H9 (cell line): Measurements from ENCODE around the gene VIPR2. TPM values are rescaled to one million over a fixed set of nuclear protein-coding genes. Genes with fewer than 3 reads are reported as not detected.

ENCODE experiments used
- DNase-seq: peaks from one replicate; pipeline ENCODE4 v3.0.0-alpha.2; 2017
- H2AFZ ChIP-seq: one replicate; pipeline ENCODE4 v1.6.1; 2013; ENCODE audit warnings: mild to moderate bottlenecking, low read length, control low read depth, moderate library complexity
- H2AK5ac ChIP-seq: 2 replicates; pipeline ENCODE4 v1.6.1; 2013; ENCODE audit warnings: low read length, control low read depth, mixed read lengths; ENCODE audit not compliant: insufficient read length
- H2BK120ac ChIP-seq: one replicate; pipeline ENCODE4 v1.6.1; 2013; ENCODE audit warnings: low read depth, mild to moderate bottlenecking, low read length, control low read depth, inconsistent platforms; ENCODE audit not compliant: poor library complexity, severe bottlenecking
- H2BK12ac ChIP-seq: 2 replicates; pipeline ENCODE4 v1.6.1; 2013; ENCODE audit warnings: low read length, control low read depth, mixed read lengths, low read depth; ENCODE audit not compliant: insufficient read length
- H2BK15ac ChIP-seq: 2 replicates; pipeline ENCODE4 v1.6.1; 2013; ENCODE audit warnings: low read depth, low read length, control low read depth
- H2BK20ac ChIP-seq: one replicate; pipeline ENCODE4 v1.6.1; 2013; ENCODE audit warnings: low read depth, mild to moderate bottlenecking, low read length, control low read depth, inconsistent platforms; ENCODE audit not compliant: poor library complexity, severe bottlenecking
- H2BK5ac ChIP-seq: 2 replicates; pipeline ENCODE4 v1.6.1; 2013; ENCODE audit warnings: low read length, control low read depth, mixed read lengths; ENCODE audit not compliant: insufficient read length
- H3K14ac ChIP-seq: 2 replicates; pipeline ENCODE4 v1.6.1; 2013; ENCODE audit warnings: low read length, control low read depth; ENCODE audit not compliant: insufficient read depth
- H3K18ac ChIP-seq: 2 replicates; pipeline ENCODE4 v1.6.1; 2013; ENCODE audit warnings: low read depth, mild to moderate bottlenecking, mixed read lengths, low read length, control low read depth; ENCODE audit not compliant: insufficient read length
- H3K23ac ChIP-seq: 2 replicates; pipeline ENCODE4 v1.6.1; 2013; ENCODE audit warnings: low read length, control low read depth, mixed read lengths, low read depth; ENCODE audit not compliant: insufficient read length
- H3K23me2 ChIP-seq: 2 replicates; pipeline ENCODE4 v1.6.1; 2013; ENCODE audit warnings: low read depth, mild to moderate bottlenecking, mixed read lengths, low read length, control low read depth; ENCODE audit not compliant: insufficient read length, poor library complexity, severe bottlenecking
- H3K27ac ChIP-seq: 2 replicates; pipeline ENCODE4 v1.5.1; 2013; ENCODE audit warnings: low read length, control low read depth, mixed read lengths, low read depth; ENCODE audit not compliant: insufficient read length
- H3K27me3 ChIP-seq: 2 replicates; pipeline ENCODE4 v1.6.1; 2013; ENCODE audit warnings: low read length, control low read depth, inconsistent platforms; ENCODE audit not compliant: insufficient read depth
- H3K4ac ChIP-seq: 2 replicates; pipeline ENCODE4 v1.6.1; 2013; ENCODE audit warnings: low read depth, mild to moderate bottlenecking, control low read depth, inconsistent platforms, low read length, moderate library complexity
- H3K4me1 ChIP-seq: 2 replicates; pipeline ENCODE4 v1.6.1; 2013; ENCODE audit warnings: low read length, control low read depth, inconsistent platforms; ENCODE audit not compliant: insufficient read depth
- H3K4me2 ChIP-seq: 2 replicates; pipeline ENCODE4 v1.6.1; 2013; ENCODE audit warnings: low read length, control low read depth, mixed read lengths; ENCODE audit not compliant: insufficient read length, insufficient read depth
- H3K56ac ChIP-seq: 2 replicates; pipeline ENCODE4 v1.6.1; 2013; ENCODE audit warnings: low read depth, mild to moderate bottlenecking, mixed read lengths, low read length, control low read depth; ENCODE audit not compliant: insufficient read length
- H3K79me1 ChIP-seq: 2 replicates; pipeline ENCODE4 v1.6.1; 2013; ENCODE audit warnings: low read depth, mild to moderate bottlenecking, moderate library complexity, low read length, control low read depth, inconsistent platforms; ENCODE audit not compliant: insufficient read depth, poor library complexity, severe bottlenecking
- H3K79me2 ChIP-seq: 2 replicates; pipeline ENCODE4 v1.6.1; 2013; ENCODE audit warnings: low read length, control low read depth, inconsistent platforms; ENCODE audit not compliant: insufficient read depth
- H3K9ac ChIP-seq: 2 replicates; pipeline ENCODE4 v1.6.1; 2013; ENCODE audit warnings: low read length, control low read depth, mixed read lengths; ENCODE audit not compliant: insufficient read length; ENCODE audit errors: extremely low read depth
- H3K9me3 ChIP-seq: one replicate; pipeline ENCODE4 v1.6.1; 2013; ENCODE audit warnings: low read depth, low read length, inconsistent platforms; ENCODE audit not compliant: control insufficient read depth
- H3T11ph ChIP-seq: one replicate; pipeline ENCODE4 v1.6.1; 2013; ENCODE audit warnings: mild to moderate bottlenecking, low read length, control low read depth, inconsistent platforms
- H4K20me1 ChIP-seq: one replicate; pipeline ENCODE4 v1.6.1; 2013; ENCODE audit not compliant: control insufficient read depth, insufficient read length, insufficient read depth
- H4K5ac ChIP-seq: 2 replicates; pipeline ENCODE4 v1.6.1; 2013; ENCODE audit warnings: low read depth, mild to moderate bottlenecking, mixed read lengths, low read length, control low read depth; ENCODE audit not compliant: insufficient read length
- H4K8ac ChIP-seq: replicated peaks from 2 replicates; pipeline ENCODE4 v1.6.1; 2013; ENCODE audit warnings: low read length, control low read depth, mixed read lengths, low read depth; ENCODE audit not compliant: insufficient read length
- H4K91ac ChIP-seq: 2 replicates; pipeline ENCODE4 v1.6.1; 2013; ENCODE audit warnings: low read depth, mild to moderate bottlenecking, moderate library complexity, mixed read lengths, low read length, control low read depth; ENCODE audit not compliant: insufficient read length
- H3K27ac Mint-ChIP-seq, 3 experiments: 2 replicates in 2 of 3; 3 replicates in 1 of 3; pipeline ENCODE4 v1.8.0; 2020 to 2021; ENCODE audit warnings: mixed read lengths in 3 of 3, mild to moderate bottlenecking in 1 of 3, moderate library complexity in 1 of 3
- H3K27me3 Mint-ChIP-seq: 2 replicates; pipeline ENCODE4 v1.8.0; 2021; ENCODE audit warnings: low read depth, mild to moderate bottlenecking, moderate library complexity, mixed read lengths
- H3K36me3 Mint-ChIP-seq, 3 experiments: 2 replicates in 2 of 3; 3 replicates in 1 of 3; pipeline ENCODE4 v1.8.0; 2020 to 2021; ENCODE audit warnings: low read depth in 3 of 3, mixed read lengths in 3 of 3; ENCODE audit not compliant: insufficient read depth in 1 of 3
- H3K4me1 Mint-ChIP-seq, 2 experiments: 2 replicates each; pipeline ENCODE4 v1.8.0; 2020; ENCODE audit warnings: mixed read lengths in 2 of 2
- H3K4me3 Mint-ChIP-seq, 2 experiments: 2 replicates in 1 of 2; 3 replicates in 1 of 2; pipeline ENCODE4 v1.8.0; 2020 to 2021; ENCODE audit warnings: mild to moderate bottlenecking in 2 of 2, mixed read lengths in 2 of 2, moderate library complexity in 1 of 2
- H3K9me3 Mint-ChIP-seq, 2 experiments: 2 replicates in 1 of 2; 3 replicates in 1 of 2; pipeline ENCODE4 v1.8.0; 2020; ENCODE audit warnings: mild to moderate bottlenecking in 2 of 2, mixed read lengths in 2 of 2, moderate library complexity in 1 of 2
- CTCF ChIP-seq: fragments of 200-600 bp; sonication (generic); conservative IDR thresholded peaks from 3 replicates; pipeline ENCODE4 v1.8.0; 2021; ENCODE audit warnings: antibody characterized with exemption, mild to moderate bottlenecking
- WGBS: extraction: QIAGEN DNeasy Blood & Tissue Kit; methylation state at CpG from one replicate; pipeline ENCODE4 v1.1.7; 2013; ENCODE audit warnings: missing lambda C conversion rate, low lambda C conversion rate, mixed read lengths; ENCODE audit not compliant: insufficient read length; ENCODE audit errors: extremely low coverage; 5-methylcytosine and 5-hydroxymethylcytosine counted together
- total RNA-seq: library from RNA; stranded (reverse); gene quantifications from 2 replicates; pipeline ENCODE4 v1.2.1, GENCODE V29; 2021

The VIPR2 gene
- total RNA-seq, 1 experiment from 2014 or later: 1.6 TPM

- no peak overlapping the region for H3K18ac ChIP-seq
- peaks cover 0 to 3% (median 0%) of the 10 kb centered on the region in 3 experiments; a peak in 1 of 7 replicates for H3K36me3 Mint-ChIP-seq
- no peaks in the 10 kb centered on the region for H3K23me2 ChIP-seq
- H3T11ph ChIP-seq: no peak overlapping the region
- H3K14ac ChIP-seq: no peak overlapping the region
- H2AK5ac ChIP-seq: no peak overlapping the region
- H2BK20ac ChIP-seq: no peak overlapping the region
- H4K20me1 ChIP-seq: no peaks in the 10 kb centered on the region
- H3K4me3 Mint-ChIP-seq: no peak overlapping the region
- H3K27me3 Mint-ChIP-seq: peaks cover 14% of the 10 kb centered on the region
- H4K91ac ChIP-seq: no peak overlapping the region
- no peaks in the 10 kb centered on the region for H3K9me3 ChIP-seq
- H3K4me2 ChIP-seq: no peak overlapping the region
- no peaks in the 10 kb centered on the region for H3K79me2 ChIP-seq
- H3K9me3 Mint-ChIP-seq: peaks cover 0 to 6% of the 10 kb centered on the region in 2 experiments; a peak in 1 of 5 replicates
- H3K27me3 ChIP-seq: no peaks in the 10 kb centered on the region
- no peaks in the 10 kb centered on the region for H3K79me1 ChIP-seq
- H2BK15ac ChIP-seq: no peak overlapping the region
- H2BK120ac ChIP-seq: no peak overlapping the region
- WGBS: no CpG with 5 or more reads among the region's 18 CpGs
- H3K4ac ChIP-seq: no peak overlapping the region
- H3K4me1 ChIP-seq: no peaks in the 10 kb centered on the region
- H4K8ac ChIP-seq: no peak overlapping the region
- no peak for DNase-seq
- no peak overlapping the region for H2BK12ac ChIP-seq
- H2BK5ac ChIP-seq: no peak overlapping the region
- no peak overlapping the region for H3K9ac ChIP-seq
- H3K56ac ChIP-seq: no peak overlapping the region
- no peak overlapping the region for H3K27ac Mint-ChIP-seq
- no peak overlapping the region for H3K23ac ChIP-seq
- no peak for TF ChIP-seq CTCF
- no peak overlapping the region for H2AFZ ChIP-seq
- H4K5ac ChIP-seq: no peak overlapping the region
- H3K27ac ChIP-seq: no peak overlapping the region
- H3K4me1 Mint-ChIP-seq: peaks cover 5 to 6% of the 10 kb centered on the region in 2 experiments; a peak in 2 of 4 replicates
These were observed 139.0 kb downstream of the VIPR2 start for GRCh38 chr7:159005618-159006017.
